GM18505 (cell line): ENCODE results near the gene C3orf70.

Source experiments
- ATAC-seq: cut with Tn5 transposase; IDR thresholded peaks from one replicate; pipeline ENCODE4 v1.9.1; 2021; ENCODE audit not compliant: unreplicated experiment
- POLR2A ChIP-seq: IDR thresholded peaks from 4 replicates; pipeline ENCODE4 v1.6.1; 2011; ENCODE audit warnings: borderline replicate concordance; ENCODE audit not compliant: insufficient read depth, insufficient read length; ENCODE audit errors: extremely low read depth

C3orf70 gene

GRCh38 chr3:185089751-185090150 is 63.1 kb downstream of the C3orf70 start:
- ATAC-seq, result no peak
- TF ChIP-seq POLR2A, result no peak

GRCh38 chr3:185089343-185089742 is 63.5 kb downstream of the C3orf70 start:
- ATAC-seq, result no peak
- no peak for TF ChIP-seq POLR2A

- no peak for ATAC-seq
- no peak for TF ChIP-seq POLR2A
Observed at GRCh38 chr3:185087419-185087818, 65.4 kb downstream of the C3orf70 start.

- TF ChIP-seq POLR2A, result no peak
- ATAC-seq, result no peak
Observed at GRCh38 chr3:185084901-185085300, 68.0 kb downstream of the C3orf70 start.

GRCh38 chr3:185084402-185084801 is 68.5 kb downstream of the C3orf70 start:
- no peak for ATAC-seq
- no peak for TF ChIP-seq POLR2A

- no peak for TF ChIP-seq POLR2A
- no peak for ATAC-seq
Observed at GRCh38 chr3:185082829-185083228, 70.0 kb downstream of the C3orf70 start.

- ATAC-seq, result no peak
- no peak for TF ChIP-seq POLR2A
Observed at GRCh38 chr3:185082149-185082548, 70.7 kb downstream of the C3orf70 start.

GRCh38 chr3:185081521-185081920 is 71.3 kb downstream of the C3orf70 start:
- no peak for ATAC-seq
- TF ChIP-seq POLR2A, result no peak

- no peak for ATAC-seq
- TF ChIP-seq POLR2A, result no peak
Observed at GRCh38 chr3:185079625-185080024, 73.2 kb downstream of the C3orf70 start.

GRCh38 chr3:185076219-185076618 is 76.6 kb downstream of the C3orf70 start:
- TF ChIP-seq POLR2A, result no peak

GRCh38 chr3:185075547-185075946 is 77.3 kb downstream of the C3orf70 start:
- no peak for TF ChIP-seq POLR2A
- no peak for ATAC-seq

More at GRCh38 chr3:185076219-185076618, 76.6 kb downstream of the C3orf70 start:
- no peak for ATAC-seq

GRCh38 chr3:185071287-185071800 is 81.5 kb downstream of the C3orf70 start:
- TF ChIP-seq POLR2A, result no peak
- no peak for ATAC-seq

GRCh38 chr3:185070491-185071286 is 82.2 kb downstream of the C3orf70 start:
- no peak for TF ChIP-seq POLR2A
- ATAC-seq, result no peak
